ENCODE results near the gene TBC1D22A.

Gene TBC1D22A

DNA sequence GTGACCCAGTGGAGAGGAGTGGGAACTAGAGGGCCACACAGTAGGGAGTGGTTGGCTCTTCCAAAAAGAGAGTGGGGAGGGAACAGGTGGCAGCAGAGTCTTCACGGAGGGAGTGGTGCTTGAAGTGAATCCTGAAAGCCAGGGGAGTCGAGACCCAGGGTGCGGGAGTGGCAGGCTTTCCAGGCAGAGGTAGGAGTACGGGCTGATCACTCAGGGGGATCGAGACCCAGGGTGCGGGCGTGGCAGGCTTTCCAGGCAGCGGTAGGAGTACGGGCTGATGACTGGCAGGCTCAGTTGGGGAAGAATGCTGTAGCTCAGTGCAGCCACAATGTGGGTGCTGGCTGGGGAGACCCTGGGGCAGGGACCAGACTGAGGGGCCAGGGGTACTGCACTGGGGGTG is 148.2 kb downstream of the TBC1D22A start:
- H3K4me1 ChIP-seq (ENCODE audit: low read depth, poor library complexity, severe bottlenecking): no peaks in the 10 kb centered on the region
- H3K27me3 ChIP-seq (ENCODE audit: insufficient read depth, low read depth): no peaks in the 10 kb centered on the region
- no peaks in the 10 kb centered on the region for H4K20me1 ChIP-seq (ENCODE audit: insufficient read depth)
- no peak overlapping the region for H3K27ac ChIP-seq
- H3K9ac ChIP-seq: no peak overlapping the region
- H2AFZ ChIP-seq (ENCODE audit: low read depth): no peak overlapping the region
- TF ChIP-seq CTCF (conservative IDR thresholded peaks at IDR 0.05; ENCODE audit: low read depth, low read length): no peak
- no peak overlapping the region for H3K4me2 ChIP-seq
- H3K4me3 ChIP-seq (IDR thresholded peaks at IDR 0.05; ENCODE audit: insufficient read depth, low read depth, low read length): no peak overlapping the region
- H3K36me3 ChIP-seq (ENCODE audit: insufficient read depth): no peaks in the 10 kb centered on the region
- H3K79me2 ChIP-seq (ENCODE audit: insufficient read depth, low read depth): no peaks in the 10 kb centered on the region

- Histone ChIP-seq H3K36me3 (ENCODE audit: insufficient read depth) (no peaks in the 10 kb centered on the region), H4K20me1 (ENCODE audit: insufficient read depth) (no peaks in the 10 kb centered on the region), H3K4me1 (ENCODE audit: low read depth, poor library complexity, severe bottlenecking) (no peaks in the 10 kb centered on the region), H3K27me3 (ENCODE audit: insufficient read depth, low read depth) (no peaks in the 10 kb centered on the region), H3K9ac (no peak overlapping the region), H3K27ac (no peak overlapping the region), H3K4me3 (IDR thresholded peaks at IDR 0.05; ENCODE audit: insufficient read depth, low read depth, low read length) (no peak overlapping the region), H3K4me2 (no peak overlapping the region), H3K79me2 (ENCODE audit: insufficient read depth, low read depth) (no peaks in the 10 kb centered on the region), H2AFZ (ENCODE audit: low read depth) (no peak overlapping the region)
- TF ChIP-seq CTCF (conservative IDR thresholded peaks at IDR 0.05; ENCODE audit: low read depth, low read length): no peak
Measured at GRCh38 chr22:46911346-46911745, 148.9 kb downstream of the TBC1D22A start.

DNA sequence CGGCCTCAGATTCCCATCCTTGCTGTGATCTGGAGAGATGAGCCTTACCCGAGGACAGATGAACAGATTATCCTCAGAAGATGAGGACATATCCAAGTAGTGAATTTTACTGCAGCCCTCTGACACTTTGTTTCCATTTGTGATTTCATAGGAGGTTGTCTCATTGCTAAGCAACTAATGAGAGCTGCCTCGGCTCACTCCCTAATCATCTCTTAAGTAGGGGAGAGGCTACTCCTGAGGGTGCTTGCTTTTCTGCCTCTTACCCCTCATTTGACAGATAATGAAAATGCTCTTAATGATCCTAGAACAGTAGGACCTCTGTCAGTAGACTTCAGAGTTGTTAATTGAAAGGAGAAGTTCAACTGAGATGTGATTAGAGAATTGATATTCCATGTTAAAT is 150.9 kb downstream of the TBC1D22A start:
- H4K20me1 ChIP-seq (ENCODE audit: insufficient read depth): no peaks in the 10 kb centered on the region
- H3K4me1 ChIP-seq (ENCODE audit: low read depth, poor library complexity, severe bottlenecking): no peaks in the 10 kb centered on the region
- H3K79me2 ChIP-seq (ENCODE audit: insufficient read depth, low read depth): no peaks in the 10 kb centered on the region
- no peak overlapping the region for H3K27ac ChIP-seq
- H3K4me2 ChIP-seq: no peak overlapping the region
- no peaks in the 10 kb centered on the region for H3K36me3 ChIP-seq (ENCODE audit: insufficient read depth)
- no peak overlapping the region for H2AFZ ChIP-seq (ENCODE audit: low read depth)
- H3K9ac ChIP-seq: no peak overlapping the region
- TF ChIP-seq CTCF (conservative IDR thresholded peaks at IDR 0.05; ENCODE audit: low read depth, low read length): no peak
- no peaks in the 10 kb centered on the region for H3K27me3 ChIP-seq (ENCODE audit: insufficient read depth, low read depth)
- no peak overlapping the region for H3K4me3 ChIP-seq (IDR thresholded peaks at IDR 0.05; ENCODE audit: insufficient read depth, low read depth, low read length)

DNA sequence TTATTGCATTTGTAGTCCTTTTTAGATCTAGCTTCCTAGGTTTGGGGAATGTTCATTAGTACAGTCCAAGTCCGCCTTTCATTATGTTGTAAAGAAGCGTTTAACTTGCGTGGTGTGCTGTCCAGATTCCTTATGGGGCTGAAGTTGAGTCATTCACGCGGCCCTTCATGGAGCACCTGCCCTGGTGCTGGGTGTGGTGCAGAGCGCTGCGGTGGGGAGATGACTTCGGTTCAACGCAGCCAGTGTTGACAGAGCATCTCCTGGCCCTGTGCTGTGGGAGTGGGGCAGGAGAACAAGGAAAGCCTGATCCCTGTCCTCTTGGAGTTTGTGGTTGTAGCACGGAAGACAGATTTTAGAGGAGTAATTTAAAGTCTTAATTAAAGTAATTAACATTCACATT is 152.0 kb downstream of the TBC1D22A start:
- H3K4me3 ChIP-seq (IDR thresholded peaks at IDR 0.05; ENCODE audit: insufficient read depth, low read depth, low read length): no peak overlapping the region
- no peaks in the 10 kb centered on the region for H3K36me3 ChIP-seq (ENCODE audit: insufficient read depth)
- no peaks in the 10 kb centered on the region for H4K20me1 ChIP-seq (ENCODE audit: insufficient read depth)
- H2AFZ ChIP-seq (ENCODE audit: low read depth): no peak overlapping the region
- H3K4me2 ChIP-seq: no peak overlapping the region
- H3K79me2 ChIP-seq (ENCODE audit: insufficient read depth, low read depth): no peaks in the 10 kb centered on the region
- H3K9ac ChIP-seq: no peak overlapping the region
- no peaks in the 10 kb centered on the region for H3K27me3 ChIP-seq (ENCODE audit: insufficient read depth, low read depth)
- TF ChIP-seq CTCF (conservative IDR thresholded peaks at IDR 0.05; ENCODE audit: low read depth, low read length): no peak
- H3K4me1 ChIP-seq (ENCODE audit: low read depth, poor library complexity, severe bottlenecking): no peaks in the 10 kb centered on the region
- no peak overlapping the region for H3K27ac ChIP-seq
